Measurements from ENCODE around the gene SCG3. TPM values are rescaled to one million over a fixed set of nuclear protein-coding genes. Genes with fewer than 3 reads are reported as not detected.

SCG3 gene
- total RNA-seq, 1 donor from 2014 or later, result not detected

GRCh38 chr15:51714162-51714561, 32.9 kb downstream of the SCG3 start:
- Histone ChIP-seq H3K9me3 (replicated peaks) (no peaks in the 10 kb centered on the region), H3K4me3 (no peak overlapping the region), H3K27ac (replicated peaks) (no peak overlapping the region), H3K4me1 (no peaks in the 10 kb centered on the region), H3K36me3 (no peaks in the 10 kb centered on the region), H3K27me3 (ENCODE audit: low read depth) (no peaks in the 10 kb centered on the region)
- no peak for DNase-seq
- intact Hi-C loops (cut with micrococcal nuclease), result no loop called here
- TF ChIP-seq CTCF (IDR thresholded peaks at IDR 0.05; ENCODE audit: borderline replicate concordance), result no peak

GRCh38 chr15:51714911-51715310, 33.6 kb downstream of the SCG3 start:
- Histone ChIP-seq H3K4me3 (no peak overlapping the region), H3K36me3 (no peaks in the 10 kb centered on the region), H3K27ac (replicated peaks) (no peak overlapping the region), H3K4me1 (no peaks in the 10 kb centered on the region), H3K27me3 (ENCODE audit: low read depth) (no peaks in the 10 kb centered on the region), H3K9me3 (replicated peaks) (no peaks in the 10 kb centered on the region)
- no peak for DNase-seq
- intact Hi-C loops (cut with micrococcal nuclease), result no loop called here
- TF ChIP-seq CTCF (IDR thresholded peaks at IDR 0.05; ENCODE audit: borderline replicate concordance), result no peak

- TF ChIP-seq CTCF (IDR thresholded peaks at IDR 0.05; ENCODE audit: borderline replicate concordance), result no peak
- no peak for DNase-seq
- H3K9me3 ChIP-seq (replicated peaks), result no peaks in the 10 kb centered on the region
- H3K4me3 ChIP-seq, result no peak overlapping the region
- H3K36me3 ChIP-seq, result peaks cover under 1% of the 10 kb centered on the region
- intact Hi-C loops (cut with micrococcal nuclease), result no loop called here
- H3K4me1 ChIP-seq, result peaks cover 15% of the 10 kb centered on the region
- no peaks in the 10 kb centered on the region for H3K27me3 ChIP-seq (ENCODE audit: low read depth)
- no peak overlapping the region for H3K27ac ChIP-seq (replicated peaks)
These were observed 36.9 kb downstream of the SCG3 start for GRCh38 chr15:51718219-51718618.

- intact Hi-C loops (cut with micrococcal nuclease), result no loop called here
- TF ChIP-seq CTCF (IDR thresholded peaks at IDR 0.05; ENCODE audit: borderline replicate concordance), result no peak
- Histone ChIP-seq H3K4me1 (peaks cover 15% of the 10 kb centered on the region), H3K4me3 (no peak overlapping the region), H3K27me3 (ENCODE audit: low read depth) (no peaks in the 10 kb centered on the region), H3K9me3 (replicated peaks) (no peaks in the 10 kb centered on the region), H3K27ac (replicated peaks) (no peak overlapping the region), H3K36me3 (peaks cover 2% of the 10 kb centered on the region)
- DNase-seq, result no peak
These were observed 37.4 kb downstream of the SCG3 start for GRCh38 chr15:51718746-51719145.

- Histone ChIP-seq H3K4me3 (no peak overlapping the region), H3K27ac (replicated peaks) (no peak overlapping the region), H3K36me3 (peaks cover 2% of the 10 kb centered on the region), H3K27me3 (ENCODE audit: low read depth) (no peaks in the 10 kb centered on the region), H3K9me3 (replicated peaks) (no peaks in the 10 kb centered on the region), H3K4me1 (peaks cover 28% of the 10 kb centered on the region)
- no peak for DNase-seq
- TF ChIP-seq CTCF (IDR thresholded peaks at IDR 0.05; ENCODE audit: borderline replicate concordance), result no peak
- intact Hi-C loops (cut with micrococcal nuclease), result no loop called here
These were observed 39.1 kb downstream of the SCG3 start for GRCh38 chr15:51720201-51720995.
